NCI-H1417 (cell line): ENCODE data around the gene INIP.

Source experiments
- DNase-seq, 3 experiments: peaks; one replicate each; lab custom pipeline; 2025; lab: John Stamatoyannopoulos, UW

The INIP gene

DNA sequence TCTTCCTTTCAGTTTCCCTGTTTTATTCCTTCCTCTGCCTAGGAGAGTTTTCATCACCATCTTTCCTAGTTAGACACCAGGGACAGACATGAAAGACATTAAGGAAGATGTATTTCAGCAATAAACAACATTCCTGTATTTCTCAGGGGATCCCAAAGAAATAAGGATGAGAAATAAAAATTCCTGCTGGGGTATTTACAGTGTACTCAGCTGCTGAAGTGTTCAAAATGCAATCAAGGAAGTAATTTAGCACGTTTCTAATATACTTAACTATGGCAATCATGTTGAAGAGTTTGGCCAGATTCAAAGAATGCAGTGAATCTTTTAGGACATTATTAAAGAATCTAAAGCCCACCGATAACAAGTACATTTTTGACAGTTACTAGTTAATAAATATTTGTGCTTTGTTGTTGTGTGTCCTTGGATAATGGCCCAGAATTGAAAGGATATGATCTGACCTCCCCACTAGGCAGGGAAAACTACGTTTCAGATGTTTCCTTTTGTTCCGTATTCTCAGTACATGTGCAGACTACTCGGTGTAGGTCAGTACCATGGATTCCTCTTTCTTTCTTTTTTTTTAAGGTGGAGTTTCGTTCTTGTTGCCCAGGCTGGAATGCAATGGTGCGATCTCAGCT, 46.8 kb downstream of the INIP start:
- no peak for DNase-seq

DNA sequence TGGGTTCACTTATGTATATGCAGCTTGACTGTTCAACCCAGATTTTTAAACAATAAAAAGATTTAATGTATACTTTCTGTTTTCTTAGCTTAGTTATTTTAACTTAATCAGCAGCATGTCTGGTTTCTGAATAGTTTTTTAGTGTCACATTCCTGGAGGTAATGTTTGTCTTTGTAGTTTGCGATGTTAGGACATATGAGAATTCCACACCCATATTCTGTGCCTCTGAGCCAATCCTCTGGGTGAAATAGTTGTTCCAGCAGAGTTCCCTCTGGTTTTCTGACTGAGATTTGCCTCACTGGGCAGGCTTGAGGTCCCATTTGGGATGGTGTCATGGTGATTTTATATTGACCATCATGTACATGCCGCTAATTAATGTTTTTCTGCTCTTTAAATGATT, 48.6 kb downstream of the INIP start:
- no peak for DNase-seq

DNA sequence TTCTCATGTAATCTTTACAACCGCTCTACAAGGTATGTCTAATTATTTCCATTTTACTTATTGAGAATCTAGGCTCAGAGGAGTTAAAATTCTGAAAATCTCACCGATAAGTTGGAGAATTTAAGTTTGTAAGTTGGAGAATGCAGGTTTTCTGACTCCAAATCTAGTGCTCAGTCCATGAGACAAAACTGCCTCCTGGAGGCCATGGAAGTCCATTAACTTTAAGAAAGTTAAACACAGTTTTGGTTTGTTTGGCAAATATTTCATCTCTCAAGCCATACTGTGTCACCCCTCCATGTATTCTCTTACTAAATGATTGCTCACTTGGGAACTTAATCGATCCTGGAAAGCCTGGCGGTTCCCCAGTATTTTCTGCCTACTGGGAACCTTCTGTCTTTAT, 52.6 kb downstream of the INIP start:
- DNase-seq = no peak

DNA sequence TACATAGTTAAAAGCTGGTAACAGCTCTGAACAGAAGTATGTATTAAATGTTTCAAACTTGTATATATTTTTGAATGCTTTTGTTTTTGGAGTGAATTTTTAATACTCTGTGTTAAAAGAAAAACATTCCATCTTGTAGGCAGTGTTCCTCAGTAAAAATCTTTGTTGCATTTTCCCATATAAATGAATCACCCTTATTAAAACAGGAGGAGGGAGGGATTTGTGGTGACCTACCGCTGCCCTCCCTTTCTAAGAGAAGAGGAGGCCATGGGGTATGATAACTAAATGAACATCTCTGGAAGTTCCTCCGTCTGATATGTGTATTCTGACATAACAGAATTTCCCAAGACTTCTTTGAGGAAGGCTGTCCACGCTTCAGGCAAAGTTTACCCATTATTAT, 53.4 kb downstream of the INIP start:
- no peak for DNase-seq

DNA sequence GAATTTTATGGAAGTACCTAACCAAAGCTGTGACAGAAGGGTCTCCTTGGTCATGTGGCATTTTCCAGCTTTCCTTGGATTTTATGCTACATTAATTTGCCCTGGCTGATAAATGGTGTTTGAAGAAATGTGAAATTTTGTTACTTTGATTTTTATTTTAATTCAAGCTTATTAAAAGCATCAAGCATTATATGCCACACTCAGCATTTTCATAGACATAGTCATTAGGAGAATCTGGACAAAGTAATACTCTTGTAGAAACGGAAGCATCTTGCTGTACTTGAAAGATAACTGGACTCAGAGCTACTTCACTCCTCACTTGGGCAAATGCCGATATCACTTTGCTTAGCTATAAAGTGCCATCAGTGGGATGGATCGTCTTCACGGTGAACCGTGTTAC, 54.2 kb downstream of the INIP start:
- no peak for DNase-seq

DNA sequence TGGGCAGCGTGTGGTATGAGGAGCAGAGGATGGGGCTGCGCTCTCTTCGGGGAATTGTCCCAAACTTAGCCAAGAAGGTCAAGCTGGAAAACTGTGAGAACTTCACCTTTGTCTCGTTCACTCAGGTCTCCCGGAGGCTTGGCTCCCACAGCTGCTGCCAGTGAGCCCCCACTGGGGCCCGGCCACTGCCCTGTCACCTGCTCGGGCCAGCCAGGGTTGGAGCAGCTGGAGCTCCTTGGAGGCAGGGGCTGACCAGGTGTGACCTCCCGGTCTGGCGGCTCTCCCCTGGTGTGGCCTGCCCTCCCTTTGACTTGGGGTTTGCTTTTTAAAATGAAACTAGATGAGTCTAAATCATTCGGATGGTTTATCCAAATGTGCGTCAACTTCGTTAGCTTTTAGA, 58.0 kb downstream of the INIP start:
- no peak for DNase-seq

DNA sequence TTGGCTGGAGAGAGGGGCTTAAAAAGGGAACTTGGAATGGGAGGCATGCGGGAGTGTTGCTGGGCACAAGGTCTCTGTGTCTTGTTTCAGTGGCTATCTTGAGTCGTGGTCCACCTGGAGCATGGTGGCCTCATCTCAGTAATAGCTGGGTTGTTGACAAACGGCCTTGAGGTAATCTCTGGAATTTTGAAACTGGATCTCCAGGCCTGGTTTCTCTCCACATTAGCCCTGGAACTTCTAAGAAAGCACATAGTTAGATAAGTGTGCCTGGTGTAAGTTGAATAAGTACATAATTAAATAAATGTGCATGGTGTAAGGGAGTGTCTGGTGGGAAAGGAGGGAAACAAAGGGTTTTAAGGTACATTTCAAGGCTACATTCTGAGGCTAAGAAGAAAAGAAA, 62.2 kb downstream of the INIP start:
- DNase-seq = no peak

DNA sequence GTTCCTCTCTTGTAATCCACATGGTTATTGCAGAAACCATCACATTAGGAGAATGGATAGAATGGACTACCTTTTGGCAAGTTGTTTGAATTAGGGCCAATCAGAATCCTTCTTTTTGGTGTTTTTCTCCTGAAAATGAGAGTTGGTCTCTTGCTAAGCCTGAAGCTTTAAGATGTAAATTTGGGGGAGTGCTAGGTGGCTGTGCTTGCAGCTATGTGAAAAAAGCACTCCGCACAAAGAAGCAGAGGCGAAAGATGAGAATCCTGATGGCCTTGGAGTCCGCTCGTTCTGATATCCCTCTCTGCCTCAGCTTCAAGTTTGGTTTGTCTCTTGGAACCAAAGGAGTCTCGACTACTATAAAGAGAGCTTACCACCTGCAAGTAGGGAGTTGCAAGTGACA, 63.6 kb downstream of the INIP start:
- DNase-seq = no peak

DNA sequence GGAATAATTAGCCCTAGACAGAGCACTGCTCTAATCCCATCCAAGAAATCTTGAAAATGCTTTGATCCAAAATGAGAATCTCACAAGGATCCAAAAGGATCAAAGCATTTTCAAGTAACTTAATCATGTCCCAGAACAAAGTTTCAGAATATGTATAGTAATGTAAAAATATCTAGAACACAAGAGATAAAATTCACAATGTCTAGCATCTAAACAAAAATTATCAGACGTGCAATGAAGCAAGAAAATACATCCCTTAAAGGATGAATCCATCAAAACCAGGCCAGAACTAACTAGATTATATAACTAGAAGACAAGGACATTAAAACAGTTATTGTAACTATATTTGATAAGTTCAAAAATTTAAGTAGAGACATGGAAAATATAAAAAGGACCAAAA, 69.3 kb downstream of the INIP start:
- DNase-seq = no peak

DNA sequence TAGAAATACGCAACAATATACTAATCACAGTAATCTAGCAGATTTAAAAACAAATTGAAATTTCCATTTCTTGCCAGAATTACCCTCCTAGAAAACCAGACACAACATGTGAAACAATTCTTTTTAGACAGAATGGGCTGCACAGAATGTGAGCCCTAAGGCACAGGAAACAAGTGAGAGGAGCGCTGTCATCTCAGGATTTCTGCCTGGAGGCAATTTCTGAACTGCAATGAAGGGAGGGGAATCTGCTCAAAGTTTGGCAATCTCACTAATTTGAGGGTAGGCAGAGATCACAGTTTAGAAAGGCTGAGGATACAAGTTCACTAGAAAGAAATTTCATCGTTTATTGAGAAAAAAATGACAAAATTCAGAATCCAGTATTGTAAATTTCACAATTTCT, 70.3 kb downstream of the INIP start:
- no peak for DNase-seq

DNA sequence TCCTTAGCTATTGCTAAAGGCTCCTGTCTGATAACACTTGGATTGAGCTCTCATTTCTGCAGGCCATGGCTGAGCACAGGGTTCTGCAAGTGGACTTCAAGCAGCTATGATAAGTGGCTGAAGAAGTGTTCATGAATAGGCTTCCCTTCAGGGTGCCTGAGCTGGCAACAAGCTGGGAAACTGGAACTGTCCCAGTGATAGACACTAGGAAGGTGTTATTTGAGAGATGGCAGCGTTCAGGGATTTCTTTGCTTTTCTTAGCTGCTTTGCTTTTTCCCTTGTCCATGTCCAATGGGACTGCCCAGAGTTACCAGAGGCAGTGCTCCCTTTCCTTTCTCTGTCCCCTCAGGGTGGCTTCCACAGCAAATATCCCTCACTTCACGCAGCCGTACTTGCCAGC, 75.8 kb downstream of the INIP start:
- no peak for DNase-seq

DNA sequence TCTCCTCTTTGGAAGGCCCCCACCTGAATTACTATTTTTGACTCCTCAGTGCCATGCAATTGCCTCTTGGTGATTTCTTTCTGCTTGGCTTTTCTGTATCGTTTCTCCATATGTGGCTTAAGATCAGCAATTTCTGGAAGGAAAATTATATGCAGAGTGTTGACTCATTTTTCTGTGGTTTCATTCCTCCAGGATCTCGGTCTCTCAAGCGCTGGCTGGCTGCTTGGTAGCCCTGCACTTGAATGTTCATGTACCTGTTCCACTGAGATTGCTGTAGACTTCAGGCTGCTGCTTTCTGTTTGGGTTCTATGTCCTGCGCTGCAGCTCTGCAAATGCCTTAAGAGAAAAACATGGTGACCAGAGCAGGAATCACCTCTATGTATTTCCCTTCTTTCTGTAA, 77.6 kb downstream of the INIP start:
- no peak for DNase-seq
